ENCODE data around the gene DENND4A.

The DENND4A gene

GRCh38 chr15:65839354-65839901 lies 47.3 kb upstream of the DENND4A start:
- H3K79me2 ChIP-seq (ENCODE audit: control insufficient read depth, low read length), result no peaks in the 10 kb centered on the region
- no peaks in the 10 kb centered on the region for H3K27me3 ChIP-seq (ENCODE audit: control insufficient read depth, low read length)
- H3K36me3 ChIP-seq (ENCODE audit: control insufficient read depth, low read length), result no peaks in the 10 kb centered on the region

GRCh38 chr15:65837301-65838294 lies 45.5 kb upstream of the DENND4A start:
- H3F3A ChIP-seq (ENCODE audit: control insufficient read depth, insufficient read depth), result 0 out of 2 replicates have a peak, but pooled peaks cover 2% of the 10 kb centered on the region
- H3K4me2 ChIP-seq (ENCODE audit: low read length), result peak overlapping the region; percentile 42; the same call in 1 of the 2 replicates
- H3K9me3 ChIP-seq (ENCODE audit: control insufficient read depth, insufficient read depth, low read length), result no peaks in the 10 kb centered on the region
- no peaks in the 10 kb centered on the region for H3K9me2 ChIP-seq (replicated peaks; ENCODE audit: control insufficient read depth, low read length)
- H3K4me1 ChIP-seq (ENCODE audit: control insufficient read depth, low read length), result peaks cover 30% of the 10 kb centered on the region
- no peaks in the 10 kb centered on the region for H4K20me1 ChIP-seq (ENCODE audit: control insufficient read depth, insufficient read depth, low read depth, low read length)
- TF ChIP-seq, protein P1, sequence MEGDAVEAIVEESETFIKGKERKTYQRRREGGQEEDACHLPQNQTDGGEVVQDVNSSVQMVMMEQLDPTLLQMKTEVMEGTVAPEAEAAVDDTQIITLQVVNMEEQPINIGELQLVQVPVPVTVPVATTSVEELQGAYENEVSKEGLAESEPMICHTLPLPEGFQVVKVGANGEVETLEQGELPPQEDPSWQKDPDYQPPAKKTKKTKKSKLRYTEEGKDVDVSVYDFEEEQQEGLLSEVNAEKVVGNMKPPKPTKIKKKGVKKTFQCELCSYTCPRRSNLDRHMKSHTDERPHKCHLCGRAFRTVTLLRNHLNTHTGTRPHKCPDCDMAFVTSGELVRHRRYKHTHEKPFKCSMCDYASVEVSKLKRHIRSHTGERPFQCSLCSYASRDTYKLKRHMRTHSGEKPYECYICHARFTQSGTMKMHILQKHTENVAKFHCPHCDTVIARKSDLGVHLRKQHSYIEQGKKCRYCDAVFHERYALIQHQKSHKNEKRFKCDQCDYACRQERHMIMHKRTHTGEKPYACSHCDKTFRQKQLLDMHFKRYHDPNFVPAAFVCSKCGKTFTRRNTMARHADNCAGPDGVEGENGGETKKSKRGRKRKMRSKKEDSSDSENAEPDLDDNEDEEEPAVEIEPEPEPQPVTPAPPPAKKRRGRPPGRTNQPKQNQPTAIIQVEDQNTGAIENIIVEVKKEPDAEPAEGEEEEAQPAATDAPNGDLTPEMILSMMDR (IDR thresholded peaks at IDR 0.05; ENCODE audit: low read depth, low read length, poor library complexity, severe bottlenecking), result no peak
- no peak for TF ChIP-seq EZH2phosphoT487 (IDR thresholded peaks at IDR 0.05; ENCODE audit: borderline replicate concordance, low read length)
- H3K4me3 ChIP-seq (ENCODE audit: low read length), result no peak overlapping the region
- H3K27me3 ChIP-seq (ENCODE audit: control insufficient read depth, low read length), result no peaks in the 10 kb centered on the region
- no peaks in the 10 kb centered on the region for H3K36me3 ChIP-seq (ENCODE audit: control insufficient read depth, low read length)
- H3K27ac ChIP-seq (ENCODE audit: low read depth, low read length), result no peak overlapping the region
- no peaks in the 10 kb centered on the region for H3K79me2 ChIP-seq (ENCODE audit: control insufficient read depth, low read length)

More at GRCh38 chr15:65839354-65839901, 47.3 kb upstream of the DENND4A start:
- no peak for TF ChIP-seq EZH2phosphoT487 (IDR thresholded peaks at IDR 0.05; ENCODE audit: borderline replicate concordance, low read length)
- TF ChIP-seq, protein P1 (IDR thresholded peaks at IDR 0.05; ENCODE audit: low read depth, low read length, poor library complexity, severe bottlenecking), result no peak
- Histone ChIP-seq H3K9me2 (replicated peaks; ENCODE audit: control insufficient read depth, low read length) (no peaks in the 10 kb centered on the region), H3K27ac (ENCODE audit: low read depth, low read length) (no peak overlapping the region), H3K4me3 (ENCODE audit: low read length) (no peak overlapping the region), H3K9me3 (ENCODE audit: control insufficient read depth, insufficient read depth, low read length) (no peaks in the 10 kb centered on the region), H3K4me1 (ENCODE audit: control insufficient read depth, low read length) (peaks cover 14% of the 10 kb centered on the region), H3K4me2 (ENCODE audit: low read length) (no peak overlapping the region), H3F3A (ENCODE audit: control insufficient read depth, insufficient read depth) (0 out of 2 replicates have a peak, but pooled peaks cover 2% of the 10 kb centered on the region), H4K20me1 (ENCODE audit: control insufficient read depth, insufficient read depth, low read depth, low read length) (no peaks in the 10 kb centered on the region)

GRCh38 chr15:65836665-65837064 lies 44.6 kb upstream of the DENND4A start:
- peaks cover 35% of the 10 kb centered on the region for H3K4me1 ChIP-seq (ENCODE audit: control insufficient read depth, low read length)
- H3K9me2 ChIP-seq (replicated peaks; ENCODE audit: control insufficient read depth, low read length), result no peaks in the 10 kb centered on the region
- H3K9me3 ChIP-seq (ENCODE audit: control insufficient read depth, insufficient read depth, low read length), result no peaks in the 10 kb centered on the region
- 0 out of 2 replicates have a peak, but pooled peaks cover 2% of the 10 kb centered on the region for H3F3A ChIP-seq (ENCODE audit: control insufficient read depth, insufficient read depth)
- no peak overlapping the region for H3K4me2 ChIP-seq (ENCODE audit: low read length)
- no peaks in the 10 kb centered on the region for H3K36me3 ChIP-seq (ENCODE audit: control insufficient read depth, low read length)
- no peak for TF ChIP-seq EZH2phosphoT487 (IDR thresholded peaks at IDR 0.05; ENCODE audit: borderline replicate concordance, low read length)
- TF ChIP-seq, protein P1 (IDR thresholded peaks at IDR 0.05; ENCODE audit: low read depth, low read length, poor library complexity, severe bottlenecking), result peak; percentile 58
- H3K27me3 ChIP-seq (ENCODE audit: control insufficient read depth, low read length), result no peaks in the 10 kb centered on the region
- H3K4me3 ChIP-seq (ENCODE audit: low read length), result no peak overlapping the region
- H3K79me2 ChIP-seq (ENCODE audit: control insufficient read depth, low read length), result no peaks in the 10 kb centered on the region
- H3K27ac ChIP-seq (ENCODE audit: low read depth, low read length), result no peak overlapping the region
- H4K20me1 ChIP-seq (ENCODE audit: control insufficient read depth, insufficient read depth, low read depth, low read length), result no peaks in the 10 kb centered on the region
